HUES48 (cell line): Measurements from ENCODE around the gene CLEC4G.
A peak's percentile ranks its signal among the peaks of the same experiment; 100 is the strongest.

Experiments
- H3K27ac ChIP-seq: one replicate; pipeline ENCODE4 v1.7.0; 2013; ENCODE audit warnings: low read depth, low read length, inconsistent platforms
- H3K27me3 ChIP-seq: 2 replicates; pipeline ENCODE4 v1.6.1; 2013; ENCODE audit warnings: mild to moderate bottlenecking, low read length; ENCODE audit not compliant: control insufficient read depth, insufficient read depth
- H3K36me3 ChIP-seq: 2 replicates; pipeline ENCODE4 v1.6.1; 2013; ENCODE audit warnings: low read length; ENCODE audit not compliant: control insufficient read depth, insufficient read depth
- H3K4me1 ChIP-seq: 2 replicates; pipeline ENCODE4 v1.6.1; 2013; ENCODE audit warnings: mild to moderate bottlenecking, low read length; ENCODE audit not compliant: control insufficient read depth, insufficient read depth
- H3K4me3 ChIP-seq: 2 replicates; pipeline ENCODE4 v1.5.1; 2013; ENCODE audit warnings: mild to moderate bottlenecking, low read depth, low read length
- H3K9ac ChIP-seq: 2 replicates; pipeline ENCODE4 v1.6.1; 2013; ENCODE audit warnings: mild to moderate bottlenecking, low read depth, low read length, moderate library complexity
- H3K9me3 ChIP-seq: 2 replicates; pipeline ENCODE4 v1.6.1; 2013; ENCODE audit warnings: low read length; ENCODE audit not compliant: control insufficient read depth, insufficient read depth

CLEC4G gene

GRCh38 chr19:7736148-7736547 is 4.2 kb upstream of the CLEC4G start:
- Histone ChIP-seq H3K9ac (no peak overlapping the region), H3K9me3 (no peaks in the 10 kb centered on the region), H3K4me1 (no peaks in the 10 kb centered on the region), H3K4me3 (no peak overlapping the region), H3K36me3 (no peaks in the 10 kb centered on the region), H3K27ac (no peak overlapping the region), H3K27me3 (peaks cover 11% of the 10 kb centered on the region)

- Histone ChIP-seq H3K27ac (no peak overlapping the region), H3K36me3 (no peaks in the 10 kb centered on the region), H3K9me3 (no peaks in the 10 kb centered on the region), H3K27me3 (peaks cover 27% of the 10 kb centered on the region), H3K4me1 (0 out of 2 replicates have a peak, but pooled peaks cover 3% of the 10 kb centered on the region), H3K9ac (no peak overlapping the region), H3K4me3 (no peak overlapping the region)
These were observed 2.6 kb upstream of the CLEC4G start for GRCh38 chr19:7734220-7735203.

GRCh38 chr19:7733376-7733775 is 1.5 kb upstream of the CLEC4G start:
- Histone ChIP-seq H3K27me3 (peaks cover 39% of the 10 kb centered on the region), H3K4me1 (0 out of 2 replicates have a peak, but pooled peaks cover 10% of the 10 kb centered on the region), H3K9me3 (no peaks in the 10 kb centered on the region), H3K36me3 (no peaks in the 10 kb centered on the region), H3K27ac (no peak overlapping the region), H3K9ac (no peak overlapping the region), H3K4me3 (no peak overlapping the region)

GRCh38 chr19:7731615-7732014 is 295 bp downstream of the CLEC4G start:
- H3K9me3 ChIP-seq, result no peaks in the 10 kb centered on the region
- peaks cover 48% of the 10 kb centered on the region for H3K27me3 ChIP-seq
- 0 out of 2 replicates have a peak, but pooled peaks cover 10% of the 10 kb centered on the region for H3K4me1 ChIP-seq
- no peaks in the 10 kb centered on the region for H3K36me3 ChIP-seq
- H3K9ac ChIP-seq, result no peak overlapping the region
- H3K27ac ChIP-seq, result no peak overlapping the region
- H3K4me3 ChIP-seq, result no peak overlapping the region

GRCh38 chr19:7731218-7731595 is 703 bp downstream of the CLEC4G start:
- H3K9ac ChIP-seq, result no peak overlapping the region
- no peak overlapping the region for H3K27ac ChIP-seq
- peaks cover 48% of the 10 kb centered on the region for H3K27me3 ChIP-seq
- no peak overlapping the region for H3K4me3 ChIP-seq
- no peaks in the 10 kb centered on the region for H3K36me3 ChIP-seq
- 0 out of 2 replicates have a peak, but pooled peaks cover 10% of the 10 kb centered on the region for H3K4me1 ChIP-seq
- no peaks in the 10 kb centered on the region for H3K9me3 ChIP-seq

GRCh38 chr19:7730286-7731217 is 1.4 kb downstream of the CLEC4G start:
- Histone ChIP-seq H3K9ac (no peak overlapping the region), H3K27me3 (peaks cover 48% of the 10 kb centered on the region), H3K9me3 (no peaks in the 10 kb centered on the region), H3K36me3 (no peaks in the 10 kb centered on the region), H3K4me1 (0 out of 2 replicates have a peak, but pooled peaks cover 10% of the 10 kb centered on the region), H3K4me3 (peak overlapping the region; percentile 53), H3K27ac (no peak overlapping the region)

- 0 out of 2 replicates have a peak, but pooled peaks cover 10% of the 10 kb centered on the region for H3K4me1 ChIP-seq
- H3K36me3 ChIP-seq, result no peaks in the 10 kb centered on the region
- H3K27ac ChIP-seq, result no peak overlapping the region
- H3K9me3 ChIP-seq, result no peaks in the 10 kb centered on the region
- peak overlapping the region; percentile 53 for H3K4me3 ChIP-seq
- no peak overlapping the region for H3K9ac ChIP-seq
- peaks cover 48% of the 10 kb centered on the region for H3K27me3 ChIP-seq
These were observed 2.1 kb downstream of the CLEC4G start for GRCh38 chr19:7729831-7730285.

- no peaks in the 10 kb centered on the region for H3K36me3 ChIP-seq
- no peak overlapping the region; the same call in 1 of the 2 replicates for H3K4me3 ChIP-seq
- H3K9ac ChIP-seq, result no peak overlapping the region
- H3K9me3 ChIP-seq, result no peaks in the 10 kb centered on the region
- 0 out of 2 replicates have a peak, but pooled peaks cover 10% of the 10 kb centered on the region for H3K4me1 ChIP-seq
- H3K27ac ChIP-seq, result no peak overlapping the region
- H3K27me3 ChIP-seq, result peaks cover 48% of the 10 kb centered on the region
These were observed 2.7 kb downstream of the CLEC4G start for GRCh38 chr19:7729211-7729610.

GRCh38 chr19:7725791-7726190 is 6.1 kb downstream of the CLEC4G start:
- Histone ChIP-seq H3K36me3 (no peaks in the 10 kb centered on the region), H3K4me3 (no peak overlapping the region), H3K27ac (no peak overlapping the region), H3K27me3 (peaks cover 33% of the 10 kb centered on the region), H3K4me1 (0 out of 2 replicates have a peak, but pooled peaks cover 10% of the 10 kb centered on the region), H3K9me3 (no peaks in the 10 kb centered on the region), H3K9ac (no peak overlapping the region)

- Histone ChIP-seq H3K9ac (no peak overlapping the region), H3K4me1 (no peaks in the 10 kb centered on the region), H3K4me3 (no peak overlapping the region), H3K9me3 (no peaks in the 10 kb centered on the region), H3K27ac (no peak overlapping the region), H3K27me3 (no peaks in the 10 kb centered on the region; the same call in 1 of the 2 replicates), H3K36me3 (no peaks in the 10 kb centered on the region)
These were observed 9.7 kb downstream of the CLEC4G start for GRCh38 chr19:7722231-7722651.
